ENCODE results near the gene MAP2K5.

Gene MAP2K5

GRCh38 chr15:67723294-67724024 is 181.0 kb downstream of the MAP2K5 start:
- DNase-seq (ENCODE audit: low read depth in 3 of 3): no peak

GRCh38 chr15:67724691-67725375 is 182.3 kb downstream of the MAP2K5 start:
- no peak for DNase-seq (ENCODE audit: low read depth in 3 of 3)

- DNase-seq (ENCODE audit: low read depth in 3 of 3): no peak
Observed at GRCh38 chr15:67730135-67730534, 187.6 kb downstream of the MAP2K5 start.

- DNase-seq (ENCODE audit: low read depth in 3 of 3): no peak
Observed at GRCh38 chr15:67731112-67731721, 188.7 kb downstream of the MAP2K5 start.

- no peak for DNase-seq (ENCODE audit: low read depth in 3 of 3)
Observed at GRCh38 chr15:67732164-67732563, 189.7 kb downstream of the MAP2K5 start.

GRCh38 chr15:67732671-67733374 is 190.3 kb downstream of the MAP2K5 start:
- no peak for DNase-seq (ENCODE audit: low read depth in 3 of 3)

GRCh38 chr15:67735896-67736295 is 193.4 kb downstream of the MAP2K5 start:
- DNase-seq (ENCODE audit: low read depth in 3 of 3): no peak

GRCh38 chr15:67736810-67737209 is 194.3 kb downstream of the MAP2K5 start:
- DNase-seq (ENCODE audit: low read depth in 3 of 3): no peak

- no peak for DNase-seq (ENCODE audit: low read depth in 3 of 3)
Observed at GRCh38 chr15:67738056-67738455, 195.6 kb downstream of the MAP2K5 start.

- DNase-seq (ENCODE audit: low read depth in 3 of 3): no peak
Observed at GRCh38 chr15:67740405-67740804, 197.9 kb downstream of the MAP2K5 start.

GRCh38 chr15:67741308-67741707 is 198.8 kb downstream of the MAP2K5 start:
- no peak for DNase-seq (ENCODE audit: low read depth in 3 of 3)

- no peak for DNase-seq (ENCODE audit: low read depth in 3 of 3)
Observed at GRCh38 chr15:67743558-67743957, 201.1 kb downstream of the MAP2K5 start.

GRCh38 chr15:67744331-67745072 is 202.0 kb downstream of the MAP2K5 start:
- DNase-seq (ENCODE audit: low read depth in 3 of 3): no peak

GRCh38 chr15:67745073-67746006 is 202.8 kb downstream of the MAP2K5 start:
- DNase-seq (ENCODE audit: low read depth in 3 of 3): no peak

- DNase-seq (ENCODE audit: low read depth in 3 of 3): no peak
Observed at GRCh38 chr15:67746022-67746421, 203.5 kb downstream of the MAP2K5 start.

GRCh38 chr15:67746450-67746849 is 203.9 kb downstream of the MAP2K5 start:
- no peak for DNase-seq (ENCODE audit: low read depth in 3 of 3)

- no peak for DNase-seq (ENCODE audit: low read depth in 3 of 3)
Observed at GRCh38 chr15:67747921-67748320, 205.4 kb downstream of the MAP2K5 start.

GRCh38 chr15:67750371-67750770 is 207.9 kb downstream of the MAP2K5 start:
- no peak for DNase-seq (ENCODE audit: low read depth in 3 of 3)

- DNase-seq (ENCODE audit: low read depth in 3 of 3): no peak
Observed at GRCh38 chr15:67753891-67754290, 211.4 kb downstream of the MAP2K5 start.

GRCh38 chr15:67755264-67755663 is 212.8 kb downstream of the MAP2K5 start:
- DNase-seq (ENCODE audit: low read depth in 3 of 3): no peak

GRCh38 chr15:67755936-67756335 is 213.4 kb downstream of the MAP2K5 start:
- DNase-seq (ENCODE audit: low read depth in 3 of 3): no peak
